LNCAP (cell line): Measurements from ENCODE around the gene SYNDIG1.

ENCODE experiments used
- TF ChIP-seq, protein P1 (sequence below): fragments of 450-650 bp; IDR thresholded peaks from 2 replicates; pipeline ENCODE4 v1.5.1; 2017; ENCODE audit warnings: mild to moderate bottlenecking

Gene SYNDIG1

DNA sequence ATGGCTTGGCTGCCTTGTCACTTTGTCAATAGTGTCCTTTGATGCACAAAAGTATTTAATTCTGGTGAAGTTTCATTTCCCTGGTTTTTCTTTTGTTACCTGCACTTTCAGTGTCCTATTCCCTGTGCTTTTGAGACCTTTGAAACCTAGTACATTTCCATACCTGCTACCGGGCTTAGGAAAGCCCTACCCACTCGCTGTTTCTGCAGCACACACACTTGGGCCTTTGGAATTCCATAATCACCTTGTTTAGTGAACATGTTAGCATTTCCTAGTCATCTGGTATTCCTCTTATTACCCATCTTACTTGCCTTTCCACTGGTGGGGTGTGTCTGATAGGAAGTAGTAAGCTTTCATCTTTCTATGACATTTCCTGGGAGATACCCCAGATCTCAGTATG, 19.3 kb upstream of the SYNDIG1 start:
- TF ChIP-seq, protein P1, sequence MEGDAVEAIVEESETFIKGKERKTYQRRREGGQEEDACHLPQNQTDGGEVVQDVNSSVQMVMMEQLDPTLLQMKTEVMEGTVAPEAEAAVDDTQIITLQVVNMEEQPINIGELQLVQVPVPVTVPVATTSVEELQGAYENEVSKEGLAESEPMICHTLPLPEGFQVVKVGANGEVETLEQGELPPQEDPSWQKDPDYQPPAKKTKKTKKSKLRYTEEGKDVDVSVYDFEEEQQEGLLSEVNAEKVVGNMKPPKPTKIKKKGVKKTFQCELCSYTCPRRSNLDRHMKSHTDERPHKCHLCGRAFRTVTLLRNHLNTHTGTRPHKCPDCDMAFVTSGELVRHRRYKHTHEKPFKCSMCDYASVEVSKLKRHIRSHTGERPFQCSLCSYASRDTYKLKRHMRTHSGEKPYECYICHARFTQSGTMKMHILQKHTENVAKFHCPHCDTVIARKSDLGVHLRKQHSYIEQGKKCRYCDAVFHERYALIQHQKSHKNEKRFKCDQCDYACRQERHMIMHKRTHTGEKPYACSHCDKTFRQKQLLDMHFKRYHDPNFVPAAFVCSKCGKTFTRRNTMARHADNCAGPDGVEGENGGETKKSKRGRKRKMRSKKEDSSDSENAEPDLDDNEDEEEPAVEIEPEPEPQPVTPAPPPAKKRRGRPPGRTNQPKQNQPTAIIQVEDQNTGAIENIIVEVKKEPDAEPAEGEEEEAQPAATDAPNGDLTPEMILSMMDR: no peak

DNA sequence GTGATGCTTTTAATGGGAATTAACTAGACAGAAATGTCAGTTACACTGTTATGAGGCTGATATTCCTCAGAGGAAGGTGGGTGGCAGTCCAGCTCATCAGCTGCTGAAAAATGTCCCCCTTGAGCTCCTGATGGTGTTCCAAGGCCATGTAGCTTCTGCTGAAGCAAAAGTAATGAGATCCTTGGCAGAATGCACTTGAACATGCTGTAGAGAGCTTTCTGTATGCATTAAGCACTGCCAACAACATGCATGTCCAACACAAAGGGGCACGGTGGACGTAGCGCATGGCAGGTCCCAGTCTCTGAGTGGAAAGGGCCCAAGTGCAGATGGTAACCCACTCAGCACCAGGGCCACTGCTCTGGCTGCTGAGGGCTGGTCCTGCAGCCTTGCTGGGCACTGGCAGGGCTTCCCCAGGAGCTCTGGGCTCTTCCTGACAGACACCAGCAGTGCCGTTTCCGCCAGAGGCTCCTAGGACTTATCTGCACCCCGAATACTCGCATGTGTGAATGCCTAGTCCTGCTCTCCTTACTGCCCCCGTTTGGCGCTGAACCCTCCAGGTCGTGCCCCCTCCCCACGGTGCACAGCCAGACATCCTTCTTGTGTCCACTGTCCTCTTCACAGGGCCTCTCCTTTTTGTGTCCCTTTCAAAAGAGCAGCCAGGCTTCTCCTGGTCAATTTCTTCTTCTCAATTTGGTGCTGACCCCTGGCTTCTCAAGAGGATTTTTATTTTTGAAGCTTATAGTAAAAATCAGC, 18.6 kb upstream of the SYNDIG1 start:
- TF ChIP-seq, protein P1: no peak

DNA sequence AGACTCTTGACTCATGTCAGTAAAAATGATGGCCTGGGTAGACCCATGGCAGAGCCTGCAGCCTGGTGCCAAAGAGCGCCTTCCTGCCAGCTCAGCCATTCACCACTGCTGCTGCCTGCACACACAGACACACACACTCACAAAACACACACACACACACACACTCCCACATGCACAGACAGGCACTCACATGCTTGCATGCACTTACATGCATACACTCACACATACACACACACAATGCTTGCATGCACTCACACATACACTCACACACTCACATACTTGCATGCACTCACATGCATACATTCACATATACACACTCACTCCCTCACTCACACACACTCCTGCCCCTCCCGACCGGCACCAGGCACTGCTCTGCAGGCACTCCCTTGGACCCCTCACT, 18.0 kb upstream of the SYNDIG1 start:
- TF ChIP-seq, protein P1: no peak

DNA sequence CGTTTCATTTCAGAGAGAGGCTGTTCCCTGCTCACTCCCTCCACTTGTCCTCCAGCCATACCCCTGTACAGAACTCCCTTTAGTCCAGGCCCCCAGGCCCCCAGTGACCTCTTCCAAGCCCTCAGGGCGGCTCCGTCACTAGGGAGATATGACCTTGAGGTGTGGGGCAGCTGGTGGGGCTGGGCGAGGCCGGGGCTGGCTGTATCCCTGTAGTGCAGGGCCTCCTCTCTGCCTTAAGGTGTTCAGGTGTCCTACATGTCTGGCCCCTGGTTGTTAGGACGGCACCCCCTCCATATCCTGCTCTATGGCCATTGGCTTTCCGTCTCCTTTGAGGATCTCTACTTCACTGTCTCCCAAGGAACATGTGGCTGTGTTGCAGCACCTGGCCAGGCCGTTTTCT, 17.4 kb upstream of the SYNDIG1 start:
- TF ChIP-seq, protein P1: no peak

DNA sequence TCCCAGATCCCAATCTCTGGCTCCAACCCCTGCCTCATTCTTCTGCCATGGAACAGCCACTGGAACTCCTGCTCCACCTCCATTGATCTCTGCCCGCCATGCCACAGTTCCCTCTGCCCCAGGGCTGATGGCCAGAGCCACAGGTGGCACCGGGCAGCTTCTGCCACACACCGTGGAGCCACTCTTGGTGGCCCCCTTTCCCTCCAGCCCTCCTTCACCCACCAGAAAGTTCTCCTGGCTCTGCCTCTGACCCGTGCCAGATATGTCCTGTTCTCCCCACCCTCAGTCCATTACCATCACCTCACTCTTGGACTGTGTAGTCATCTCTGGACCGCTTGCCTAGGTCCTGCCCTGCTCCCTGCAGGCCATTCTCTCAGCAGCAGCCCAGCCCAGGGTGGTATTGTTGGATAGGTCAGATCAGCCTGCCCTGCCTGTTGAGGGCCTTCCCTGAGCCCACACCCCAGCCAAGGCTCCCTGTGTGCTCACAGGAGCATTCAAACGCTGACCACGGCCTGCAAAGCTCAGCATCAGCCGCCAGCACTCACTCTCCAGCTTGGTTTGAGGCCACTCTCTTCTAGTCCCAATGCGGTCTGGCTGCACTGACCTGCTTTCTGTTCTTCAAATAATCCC, 16.8 kb upstream of the SYNDIG1 start:
- TF ChIP-seq, protein P1: no peak

DNA sequence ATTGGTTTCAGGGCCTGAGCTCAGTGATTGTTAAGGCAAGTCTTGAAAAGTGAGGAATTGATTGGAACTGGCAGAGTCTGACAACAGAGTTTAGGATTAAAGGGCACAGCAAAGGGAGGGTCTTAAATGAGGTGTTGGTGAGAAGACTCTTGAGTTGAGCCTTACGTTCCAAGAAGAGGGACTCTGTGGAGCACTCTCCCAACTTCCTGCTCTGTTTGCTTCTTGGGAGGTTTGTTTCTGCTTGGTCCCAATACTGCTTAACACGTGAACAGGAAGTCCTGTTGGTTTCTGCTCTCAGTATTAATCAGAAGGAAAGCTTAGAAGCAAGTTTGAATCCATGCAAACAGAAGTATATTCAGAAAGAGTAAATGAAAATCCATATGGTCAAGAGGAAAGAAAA, 15.6 kb upstream of the SYNDIG1 start:
- TF ChIP-seq, protein P1: no peak

DNA sequence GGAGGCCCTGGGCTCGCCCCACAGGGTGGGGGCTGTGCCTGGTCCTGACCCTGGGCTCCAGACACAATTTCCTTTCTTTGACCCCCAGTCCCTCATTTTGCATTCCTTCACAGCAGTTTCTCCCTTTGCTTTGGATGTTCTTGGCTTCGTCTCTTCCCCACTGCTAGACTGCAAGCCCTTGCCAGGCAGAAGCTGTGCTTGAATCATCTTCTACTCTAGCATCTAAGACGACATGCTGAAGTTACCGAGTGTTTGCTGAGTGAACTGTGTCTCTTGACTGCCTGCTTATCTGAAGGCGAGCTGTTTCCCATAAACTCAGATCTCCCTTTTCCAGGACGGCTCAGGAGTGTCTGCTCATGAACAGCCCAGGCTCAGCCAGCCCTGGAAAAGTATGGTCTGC, 14.3 kb upstream of the SYNDIG1 start:
- TF ChIP-seq, protein P1: no peak
